Stromal cell of bone marrow (primary cell): ENCODE measurements around the gene TRIM24.
"Not testable (repeated sequence)": the region's sequence is repeated elsewhere in the genome, so short reads cannot be mapped to it uniquely, and the experiment has no call there.

ENCODE experiments used
- DNase-seq: peaks from one replicate; pipeline ENCODE4 v3.0.0-alpha.2; 2012; ENCODE audit warnings: low read depth

Gene TRIM24

GRCh38 chr7:138460176-138460648 lies at the start of gene TRIM24:
TRIM24 (plus strand) TSS chr7:138460259; CDS start chr7:138460549, 290 bp downstream.
- no peak for DNase-seq

GRCh38 chr7:138412077-138412476 lies 48.0 kb upstream of the TRIM24 start:
- not testable (repeated sequence) for DNase-seq

DNA sequence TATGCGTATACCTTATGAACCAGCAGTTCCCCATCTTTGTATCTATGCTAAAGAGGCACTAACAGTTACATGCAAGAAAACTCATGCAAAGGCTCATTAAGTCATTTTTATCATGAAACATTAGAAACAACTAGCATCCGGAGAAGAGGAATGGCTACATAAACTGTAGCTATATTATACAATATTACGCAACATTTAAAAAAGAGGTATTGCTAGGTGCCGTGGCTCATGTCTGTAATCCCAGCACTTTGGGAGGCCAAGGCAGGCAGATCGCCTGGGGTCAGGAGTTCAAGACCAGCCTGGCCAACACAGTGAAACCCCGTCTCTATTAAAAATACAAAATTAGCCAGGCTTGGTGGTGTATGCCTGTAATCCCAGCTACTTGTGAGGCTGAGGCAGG lies 47.1 kb upstream of the TRIM24 start:
- DNase-seq: not testable (repeated sequence)

DNA sequence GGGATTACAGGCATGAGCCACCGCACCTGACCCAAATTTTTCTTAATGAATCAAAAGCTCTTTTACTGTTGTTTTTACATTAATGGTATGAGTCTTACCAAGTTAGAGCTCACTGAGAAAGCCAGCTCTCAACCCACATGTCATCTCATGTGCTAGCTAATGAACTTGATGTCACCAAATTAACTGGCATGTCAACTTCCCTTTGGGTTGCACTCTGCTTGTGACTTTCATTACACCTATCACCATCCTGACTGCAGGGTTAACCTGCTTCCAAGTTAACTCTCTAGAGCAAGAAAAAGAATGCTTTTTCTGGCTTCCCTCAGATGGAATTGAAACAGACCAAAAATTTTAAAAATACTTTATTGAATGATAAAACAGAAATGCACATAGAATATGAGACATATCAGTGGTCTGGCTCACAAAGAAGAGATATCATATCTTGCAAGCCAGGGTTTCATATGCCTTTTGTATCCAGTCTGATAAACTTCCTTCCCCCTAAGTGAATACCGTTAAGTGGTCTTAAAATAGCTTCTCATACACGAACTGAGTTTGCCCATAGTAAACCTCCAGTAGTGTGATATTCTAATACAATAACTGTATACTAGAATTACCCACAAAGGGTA lies 42.9 kb upstream of the TRIM24 start:
- no peak for DNase-seq

DNA sequence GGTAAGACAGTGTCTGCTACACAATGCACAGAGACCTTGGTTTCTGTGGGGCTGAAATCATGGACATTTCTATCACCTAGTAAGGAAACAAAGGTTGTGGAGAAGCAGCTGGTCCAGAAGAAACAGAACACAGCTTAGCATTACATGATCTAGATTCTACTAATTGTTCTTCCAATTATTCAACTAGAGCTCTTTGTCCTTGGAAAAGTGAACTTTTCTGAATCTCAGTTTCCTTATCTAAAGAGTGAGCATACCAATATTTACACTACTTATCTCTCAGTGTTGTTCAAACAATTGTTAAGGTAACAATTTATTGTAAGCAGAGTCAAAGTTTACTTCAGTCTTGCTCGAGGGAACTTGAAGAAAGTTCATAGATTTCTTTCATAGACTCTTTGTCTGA lies 42.3 kb upstream of the TRIM24 start:
- no peak for DNase-seq

DNA sequence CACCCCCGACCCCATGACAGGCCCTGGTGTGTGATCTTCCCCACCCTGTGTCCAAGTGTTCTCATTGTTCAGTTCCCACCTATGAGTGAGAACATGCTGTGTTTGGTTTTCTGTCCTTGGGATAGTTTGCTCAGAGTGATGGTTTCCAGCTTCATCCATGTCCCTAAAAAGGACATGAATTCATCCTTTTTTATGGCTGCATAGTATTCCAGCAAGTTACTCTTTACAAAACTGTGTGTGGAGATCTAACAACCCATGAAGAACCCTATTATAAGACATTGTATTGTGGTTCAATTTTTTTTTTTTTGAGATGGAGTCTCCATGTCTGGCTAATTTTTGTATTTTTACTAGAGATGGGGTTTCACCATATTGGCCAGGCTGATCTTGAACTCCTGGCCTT lies 41.7 kb upstream of the TRIM24 start:
- DNase-seq: not testable (repeated sequence)

DNA sequence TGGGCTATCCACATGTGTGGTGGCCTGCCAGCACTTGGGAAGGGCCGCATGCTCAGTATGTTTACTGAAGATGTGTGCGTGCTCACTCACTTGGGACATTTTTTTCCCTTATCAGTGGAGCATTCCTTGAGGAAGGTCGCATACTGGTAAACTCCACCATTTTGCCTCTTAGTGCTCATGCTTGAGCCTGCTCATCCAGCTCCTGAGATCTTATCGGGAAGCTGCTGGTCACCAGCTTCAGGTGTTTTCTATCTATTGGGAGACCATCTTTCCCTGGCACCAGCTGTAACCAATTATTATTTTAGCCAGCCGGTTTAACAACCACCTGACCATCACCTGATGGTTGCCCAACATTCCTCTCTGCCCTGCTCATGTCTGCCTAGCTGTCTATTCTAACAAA lies 35.0 kb upstream of the TRIM24 start:
- no peak for DNase-seq

DNA sequence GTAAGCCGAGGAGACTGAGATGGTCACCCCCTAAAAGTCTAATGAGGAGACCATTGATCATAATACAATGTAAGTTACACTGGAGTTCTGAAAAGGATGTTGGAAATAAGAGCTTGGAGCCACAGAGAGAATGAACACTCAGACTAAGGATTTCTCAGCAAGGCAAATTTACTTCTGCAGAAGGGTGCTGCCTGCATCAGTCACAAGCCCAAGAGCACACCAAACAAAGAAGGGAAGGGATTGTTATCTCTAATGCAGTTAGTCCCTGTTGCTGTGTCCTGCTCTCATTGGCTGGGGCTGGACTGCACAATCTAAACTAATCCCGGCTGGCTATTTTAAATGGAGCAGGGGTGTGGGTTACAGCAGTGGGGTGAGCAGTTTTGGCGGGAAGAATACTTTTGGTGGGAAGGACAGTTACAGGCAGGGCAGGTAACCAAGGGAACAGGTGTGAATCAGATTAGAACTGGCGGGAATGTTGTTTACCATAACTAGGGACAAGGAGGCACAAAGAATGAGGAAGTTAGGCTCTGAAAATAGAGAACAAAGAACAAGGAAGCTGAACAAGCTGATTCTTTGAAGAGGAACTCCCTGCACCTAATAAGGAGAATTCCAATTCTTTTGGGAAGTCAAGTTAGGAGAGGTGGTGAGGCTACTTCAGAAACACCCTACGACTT lies 30.3 kb upstream of the TRIM24 start:
- DNase-seq: no peak

DNA sequence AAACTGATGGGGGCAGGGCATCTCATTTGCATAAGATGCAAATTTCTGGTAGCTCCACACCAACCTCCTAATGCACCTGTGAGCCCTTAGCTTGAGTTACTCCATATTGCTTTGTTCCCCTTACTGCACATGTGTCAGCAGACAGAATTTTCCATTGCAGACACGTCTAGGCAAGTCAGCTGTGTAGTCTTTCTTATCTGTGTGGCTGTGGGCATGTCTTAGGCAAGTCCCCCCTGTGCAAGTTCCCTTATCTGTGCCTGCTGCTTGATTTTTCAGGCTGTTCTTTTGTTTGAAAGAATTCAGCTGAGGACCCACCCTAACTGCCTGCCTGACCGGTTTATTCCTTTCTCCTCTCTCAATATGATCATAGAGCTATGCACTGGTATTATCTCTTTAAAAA lies 28.5 kb upstream of the TRIM24 start:
- DNase-seq: no peak

DNA sequence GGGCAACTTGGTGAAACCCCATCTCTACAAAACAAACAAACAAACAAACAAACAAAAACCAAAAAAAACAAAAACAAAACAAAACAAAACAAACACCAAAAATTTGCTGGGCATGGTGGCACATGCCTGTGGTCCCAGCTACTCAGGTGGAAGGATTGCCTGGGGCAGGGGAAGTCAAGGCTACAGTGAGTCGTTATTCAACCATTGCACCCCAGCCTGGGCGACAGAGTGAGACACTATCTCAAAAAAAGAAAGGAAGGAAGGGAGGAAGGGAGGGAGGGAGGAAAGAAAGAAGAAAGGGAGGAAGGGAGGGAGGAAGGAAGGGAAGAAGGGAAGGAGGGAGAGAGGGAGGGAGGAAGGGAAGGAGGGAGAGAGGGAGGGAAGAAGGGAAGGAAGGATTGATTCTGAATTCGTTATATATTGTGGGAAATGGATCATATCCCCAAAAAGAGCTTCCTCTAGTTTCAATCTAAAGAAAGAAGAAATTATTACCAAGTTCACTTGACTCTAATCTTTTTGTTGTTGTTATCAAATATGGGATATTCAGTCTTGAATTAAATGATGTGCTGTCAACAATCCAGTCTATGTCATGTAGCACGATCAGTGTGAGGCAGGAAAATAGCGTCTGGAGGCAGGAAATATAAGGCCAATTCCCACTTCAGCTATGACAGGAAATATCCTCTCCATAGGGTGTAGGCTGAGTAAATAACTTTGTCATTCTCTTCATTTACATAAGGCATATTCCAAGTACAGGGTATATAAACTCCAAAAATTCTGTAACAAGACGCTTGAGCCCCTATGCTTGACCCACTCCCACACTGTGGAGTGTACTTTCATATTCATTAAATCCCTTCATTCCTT lies 26.2 kb upstream of the TRIM24 start:
- no peak for DNase-seq

DNA sequence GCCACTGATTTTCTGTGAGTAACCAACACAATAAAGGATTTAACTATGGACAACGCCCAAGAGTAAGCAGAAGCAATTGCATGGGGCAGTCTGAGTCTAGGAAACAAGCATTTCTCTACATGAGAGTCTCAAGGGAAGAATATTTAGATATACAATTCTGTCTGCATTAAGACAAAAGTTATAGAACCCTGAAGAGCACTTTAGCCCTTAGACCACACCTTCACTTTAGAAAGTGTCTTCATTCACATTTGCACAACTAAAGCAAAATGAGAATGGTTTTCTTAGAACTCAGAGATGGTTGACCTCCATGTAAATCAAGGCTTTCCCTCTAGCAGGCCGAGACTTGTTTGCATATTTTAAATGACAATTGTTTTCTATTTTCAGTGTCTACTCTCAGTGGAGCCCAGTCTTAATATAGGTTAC lies 25.5 kb upstream of the TRIM24 start:
- DNase-seq: no peak

- DNase-seq: no peak
Observed at GRCh38 chr7:138435231-138435919, 24.7 kb upstream of the TRIM24 start.

DNA sequence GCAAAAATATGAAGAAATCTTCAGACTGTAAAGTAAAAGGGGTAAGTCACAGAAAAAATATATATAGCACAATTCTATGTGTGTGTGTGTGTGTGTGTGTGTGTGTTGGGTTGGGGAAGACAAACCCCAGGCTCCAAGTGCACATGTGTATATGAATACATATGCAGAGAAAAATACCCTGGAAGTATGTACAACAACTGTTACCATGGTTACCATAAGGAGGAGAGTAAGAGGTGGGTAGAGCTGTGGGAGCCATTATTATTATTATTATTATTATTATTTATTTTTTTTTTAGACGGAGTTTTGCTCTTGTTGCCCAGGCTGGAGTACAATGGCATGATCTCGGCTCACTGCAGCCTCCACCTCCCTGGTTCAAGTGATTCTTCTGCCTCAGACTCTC lies 23.7 kb upstream of the TRIM24 start:
- DNase-seq: no peak

GRCh38 chr7:138440460-138440859 lies 19.6 kb upstream of the TRIM24 start:
- no peak for DNase-seq

GRCh38 chr7:138442822-138443221 lies 17.2 kb upstream of the TRIM24 start:
- no peak for DNase-seq

DNA sequence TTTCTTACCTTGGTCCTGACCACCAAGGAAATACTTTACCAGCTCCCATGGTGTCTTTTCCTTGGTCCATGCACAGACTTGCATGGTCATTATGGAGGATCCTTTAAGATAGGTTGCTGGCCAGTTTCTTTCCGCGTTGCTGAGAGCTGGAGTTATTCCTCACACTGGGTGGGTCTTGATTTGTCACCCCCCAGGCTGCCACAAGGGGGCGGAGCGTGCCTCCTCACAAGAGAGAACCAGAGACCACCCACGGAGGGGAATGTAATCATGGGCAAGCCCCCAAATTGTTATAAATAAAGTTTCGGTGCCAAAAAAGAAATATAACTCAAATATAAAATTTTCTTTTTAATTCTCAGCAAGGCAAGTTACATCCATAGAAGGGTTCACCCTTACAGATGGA lies 10.5 kb upstream of the TRIM24 start:
- no peak for DNase-seq

- DNase-seq: no peak
Observed at GRCh38 chr7:138455609-138456008, 4.5 kb upstream of the TRIM24 start.

DNA sequence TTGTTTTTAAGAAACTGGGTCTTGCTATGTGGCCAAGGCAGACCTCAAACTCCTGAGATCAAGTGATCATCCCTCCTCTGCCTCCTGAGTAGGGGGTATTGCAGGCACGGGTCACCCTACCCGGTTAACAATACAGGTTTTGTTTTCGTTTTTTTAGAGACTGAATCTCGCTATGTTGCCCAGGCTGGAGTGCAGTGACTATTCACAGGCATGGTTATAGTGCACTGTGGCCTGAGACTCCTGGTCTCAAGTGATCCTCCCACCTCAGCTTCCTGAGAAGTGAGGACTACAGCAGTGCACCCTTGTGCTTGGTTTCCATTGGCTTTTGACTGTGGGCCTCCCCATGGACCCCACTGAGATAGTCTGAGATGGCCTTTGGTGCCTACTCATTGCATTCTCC lies 3.8 kb upstream of the TRIM24 start:
- no peak for DNase-seq

DNA sequence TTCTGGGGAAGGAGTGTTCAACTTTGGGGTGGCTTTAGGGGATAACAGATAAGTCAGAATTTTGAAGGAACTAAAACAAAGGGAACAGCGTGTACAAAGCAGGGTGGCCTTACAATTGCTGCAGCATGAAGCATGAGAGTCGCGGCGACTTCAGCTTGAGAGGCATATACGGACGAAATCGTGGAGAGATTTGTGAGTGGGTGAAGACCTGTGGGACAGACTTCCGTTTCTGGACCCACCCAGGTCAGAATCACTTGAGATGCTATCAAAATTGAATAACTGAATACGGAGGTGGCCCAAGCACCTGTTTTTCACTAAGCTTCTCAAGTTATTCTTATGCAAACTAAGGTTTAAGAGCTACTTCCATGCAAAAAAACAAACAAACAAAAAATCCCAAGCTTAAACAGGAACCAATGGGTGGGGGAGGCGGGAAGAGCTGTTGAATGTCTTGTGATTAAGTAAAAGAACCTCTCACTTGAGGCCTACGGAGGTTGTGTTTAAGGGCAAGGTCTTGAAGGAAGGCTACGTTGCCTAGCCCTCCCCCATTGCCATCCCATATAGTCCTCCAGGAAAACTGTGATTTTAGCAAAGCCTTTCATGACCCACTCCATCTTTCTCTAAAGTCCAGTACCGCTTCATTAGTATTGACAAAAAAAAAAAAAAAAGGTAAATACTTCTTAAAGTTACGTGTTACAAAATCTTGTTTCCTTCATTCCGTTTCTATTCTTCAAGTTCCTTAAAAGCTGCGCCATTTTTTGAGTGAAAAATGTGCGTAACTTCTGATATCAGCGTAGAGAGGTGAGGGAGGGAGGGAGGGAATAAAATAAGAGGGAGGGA lies 1.3 kb upstream of the TRIM24 start:
- no peak for DNase-seq

GRCh38 chr7:138459413-138460175 lies 465 bp upstream of the TRIM24 start:
- peak; percentile 94 for DNase-seq
